ENCODE results near the gene STMN1. TPM values are rescaled to one million over a fixed set of nuclear protein-coding genes. Genes with fewer than 3 reads are reported as not detected.

Gene STMN1
- total RNA-seq, 1 donor, result 85.9 TPM

DNA sequence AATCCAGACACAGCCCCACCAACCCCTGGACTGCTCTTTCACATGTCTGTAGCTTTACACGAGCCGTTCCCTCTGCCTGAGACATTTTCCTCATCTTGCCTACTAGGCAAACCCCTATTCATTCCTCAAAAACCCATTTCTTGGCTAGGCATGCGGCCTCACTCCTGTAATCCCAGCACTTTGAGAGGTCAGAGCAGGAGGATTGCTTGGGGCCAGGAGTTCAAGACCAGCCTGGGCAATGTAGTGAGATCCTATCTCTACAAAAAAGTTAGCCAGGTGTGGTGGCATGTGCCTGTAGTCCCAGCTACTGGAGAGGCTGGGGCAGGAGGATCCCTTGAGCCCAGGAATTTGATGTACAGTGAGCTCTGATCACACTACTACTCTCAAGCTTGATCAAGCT lies 41.8 kb downstream of the STMN1 start:
- TF ChIP-seq, protein P1, sequence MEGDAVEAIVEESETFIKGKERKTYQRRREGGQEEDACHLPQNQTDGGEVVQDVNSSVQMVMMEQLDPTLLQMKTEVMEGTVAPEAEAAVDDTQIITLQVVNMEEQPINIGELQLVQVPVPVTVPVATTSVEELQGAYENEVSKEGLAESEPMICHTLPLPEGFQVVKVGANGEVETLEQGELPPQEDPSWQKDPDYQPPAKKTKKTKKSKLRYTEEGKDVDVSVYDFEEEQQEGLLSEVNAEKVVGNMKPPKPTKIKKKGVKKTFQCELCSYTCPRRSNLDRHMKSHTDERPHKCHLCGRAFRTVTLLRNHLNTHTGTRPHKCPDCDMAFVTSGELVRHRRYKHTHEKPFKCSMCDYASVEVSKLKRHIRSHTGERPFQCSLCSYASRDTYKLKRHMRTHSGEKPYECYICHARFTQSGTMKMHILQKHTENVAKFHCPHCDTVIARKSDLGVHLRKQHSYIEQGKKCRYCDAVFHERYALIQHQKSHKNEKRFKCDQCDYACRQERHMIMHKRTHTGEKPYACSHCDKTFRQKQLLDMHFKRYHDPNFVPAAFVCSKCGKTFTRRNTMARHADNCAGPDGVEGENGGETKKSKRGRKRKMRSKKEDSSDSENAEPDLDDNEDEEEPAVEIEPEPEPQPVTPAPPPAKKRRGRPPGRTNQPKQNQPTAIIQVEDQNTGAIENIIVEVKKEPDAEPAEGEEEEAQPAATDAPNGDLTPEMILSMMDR (IDR thresholded peaks at IDR 0.05; ENCODE audit: insufficient read depth, low read depth, low read length), result no peak
- no peak overlapping the region for H3K4me3 ChIP-seq (ENCODE audit: low read depth, low read length)
- no peak for DNase-seq (ENCODE audit: low read depth)

DNA sequence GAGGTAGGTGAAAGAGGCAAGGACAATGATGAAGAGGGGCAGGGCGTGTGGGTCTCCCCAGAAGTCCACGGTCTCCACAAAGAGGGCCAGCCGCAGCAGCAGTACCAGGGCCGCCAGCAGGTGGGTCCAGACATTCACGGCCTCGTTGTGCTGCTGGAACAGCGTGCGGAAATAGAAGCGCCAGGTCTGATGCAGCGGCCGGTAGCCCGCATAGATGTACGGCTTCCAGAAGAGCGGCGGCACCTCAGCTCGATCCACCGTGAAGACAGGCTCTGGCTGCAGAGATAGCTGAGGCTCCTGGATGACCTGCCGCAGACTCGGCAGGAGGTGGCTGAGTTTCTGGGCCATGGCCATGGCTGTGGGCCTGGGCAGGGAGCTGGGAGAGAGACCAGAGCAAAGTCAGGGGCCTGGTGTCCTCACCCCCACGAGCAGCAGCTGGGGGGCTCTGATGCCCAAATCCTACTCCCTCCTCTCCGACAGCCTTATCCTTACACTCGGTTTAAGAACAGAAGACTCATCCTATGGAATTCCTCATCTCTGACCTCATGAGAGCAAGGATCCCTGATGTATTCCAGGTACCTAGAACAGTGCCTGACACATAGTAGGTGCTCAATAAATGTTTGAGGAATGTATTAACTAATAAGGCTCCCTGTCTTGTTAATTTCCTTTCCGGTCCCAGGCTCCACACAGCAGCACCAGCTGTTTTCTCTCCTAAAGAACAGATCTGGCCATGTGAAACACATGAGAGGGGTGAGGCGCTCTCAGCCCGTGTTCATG lies 42.5 kb downstream of the STMN1 start:
- no peak overlapping the region for H3K4me3 ChIP-seq (ENCODE audit: low read depth, low read length)
- TF ChIP-seq, protein P1 (IDR thresholded peaks at IDR 0.05; ENCODE audit: insufficient read depth, low read depth, low read length), result no peak
- no peak for DNase-seq (ENCODE audit: low read depth)

DNA sequence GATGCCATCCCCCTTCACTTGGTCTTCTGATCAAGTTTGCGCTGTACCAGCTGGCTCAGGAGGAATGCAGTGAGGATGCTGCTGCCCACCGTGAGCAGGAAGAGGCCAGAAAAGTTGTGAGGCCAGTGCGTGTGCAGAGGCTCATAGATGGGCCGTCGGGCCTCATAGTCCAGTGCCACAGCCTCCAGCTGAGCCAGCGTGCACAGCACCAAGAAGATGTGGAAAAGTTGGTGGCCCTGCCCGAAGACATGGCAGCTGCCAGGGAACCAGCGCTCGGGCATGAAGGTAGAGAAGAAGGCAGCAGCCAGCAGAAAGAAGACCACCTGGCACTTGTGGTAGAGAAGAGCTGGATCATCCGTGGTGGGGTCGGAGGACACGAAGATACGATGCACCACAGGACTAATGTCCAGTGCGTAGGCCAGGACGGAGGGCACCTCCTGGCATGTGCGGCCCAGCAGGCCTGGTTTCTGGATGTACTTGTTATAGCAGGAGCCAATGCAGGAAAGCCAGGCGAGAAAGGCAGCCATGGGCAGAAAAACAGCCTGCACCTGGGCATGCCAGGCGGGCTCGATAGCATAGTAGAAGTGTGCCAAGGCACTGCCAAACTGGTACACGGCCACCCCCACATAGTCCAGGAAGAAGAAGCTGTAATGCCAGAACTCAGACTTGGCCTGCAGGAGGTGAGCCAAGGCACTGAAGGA lies 43.3 kb downstream of the STMN1 start:
- no peak overlapping the region for H3K4me3 ChIP-seq (ENCODE audit: low read depth, low read length)
- TF ChIP-seq, protein P1 (IDR thresholded peaks at IDR 0.05; ENCODE audit: insufficient read depth, low read depth, low read length), result no peak
- no peak for DNase-seq (ENCODE audit: low read depth)

DNA sequence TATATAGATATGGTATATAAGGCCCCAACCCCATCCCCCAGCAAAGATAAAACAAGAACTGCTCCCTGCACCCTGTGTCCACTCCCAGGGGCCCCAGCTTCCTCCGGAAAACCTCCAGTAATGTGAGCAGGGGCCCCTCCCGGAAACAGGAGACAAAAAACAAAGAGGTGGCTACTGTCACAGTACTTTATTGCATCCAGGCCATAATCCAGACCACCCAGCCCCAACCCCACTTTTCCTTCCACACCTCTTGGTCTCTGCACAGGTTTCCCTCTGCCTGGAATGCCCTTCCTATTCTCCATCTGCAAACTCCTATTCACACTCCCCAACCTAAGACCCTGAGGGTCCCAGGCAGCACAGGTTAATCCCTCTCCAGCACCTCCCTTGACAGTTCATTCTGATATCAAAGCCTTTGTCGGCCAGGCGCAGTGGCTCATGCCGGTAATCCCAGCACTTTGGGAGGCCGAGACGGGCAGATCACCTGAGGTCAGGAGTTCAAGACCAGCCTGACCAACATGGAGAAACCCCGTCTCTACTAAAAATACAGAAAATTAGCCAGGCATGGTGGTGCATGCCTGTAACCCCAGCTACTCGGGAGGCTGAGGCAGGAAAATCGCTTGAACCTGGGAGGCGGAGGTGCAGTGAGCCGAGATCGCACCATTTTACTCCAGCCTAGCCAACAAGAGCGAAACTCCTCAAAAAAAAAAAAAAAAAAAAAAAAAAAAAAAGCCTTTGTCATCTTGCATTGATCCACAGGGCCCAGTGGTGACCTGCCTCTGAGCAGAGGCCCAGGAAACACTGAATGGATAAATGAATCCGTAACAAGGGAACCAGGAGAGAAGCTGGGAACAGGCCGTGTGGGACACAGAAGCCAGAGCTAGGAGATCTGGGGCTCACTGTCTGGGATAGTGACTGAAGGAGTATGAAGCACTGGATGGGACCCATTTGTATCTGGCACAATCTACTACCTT lies 44.6 kb downstream of the STMN1 start:
- DNase-seq (ENCODE audit: low read depth), result no peak
- no peak overlapping the region for H3K4me3 ChIP-seq (ENCODE audit: low read depth, low read length)
- TF ChIP-seq, protein P1 (IDR thresholded peaks at IDR 0.05; ENCODE audit: insufficient read depth, low read depth, low read length), result no peak

DNA sequence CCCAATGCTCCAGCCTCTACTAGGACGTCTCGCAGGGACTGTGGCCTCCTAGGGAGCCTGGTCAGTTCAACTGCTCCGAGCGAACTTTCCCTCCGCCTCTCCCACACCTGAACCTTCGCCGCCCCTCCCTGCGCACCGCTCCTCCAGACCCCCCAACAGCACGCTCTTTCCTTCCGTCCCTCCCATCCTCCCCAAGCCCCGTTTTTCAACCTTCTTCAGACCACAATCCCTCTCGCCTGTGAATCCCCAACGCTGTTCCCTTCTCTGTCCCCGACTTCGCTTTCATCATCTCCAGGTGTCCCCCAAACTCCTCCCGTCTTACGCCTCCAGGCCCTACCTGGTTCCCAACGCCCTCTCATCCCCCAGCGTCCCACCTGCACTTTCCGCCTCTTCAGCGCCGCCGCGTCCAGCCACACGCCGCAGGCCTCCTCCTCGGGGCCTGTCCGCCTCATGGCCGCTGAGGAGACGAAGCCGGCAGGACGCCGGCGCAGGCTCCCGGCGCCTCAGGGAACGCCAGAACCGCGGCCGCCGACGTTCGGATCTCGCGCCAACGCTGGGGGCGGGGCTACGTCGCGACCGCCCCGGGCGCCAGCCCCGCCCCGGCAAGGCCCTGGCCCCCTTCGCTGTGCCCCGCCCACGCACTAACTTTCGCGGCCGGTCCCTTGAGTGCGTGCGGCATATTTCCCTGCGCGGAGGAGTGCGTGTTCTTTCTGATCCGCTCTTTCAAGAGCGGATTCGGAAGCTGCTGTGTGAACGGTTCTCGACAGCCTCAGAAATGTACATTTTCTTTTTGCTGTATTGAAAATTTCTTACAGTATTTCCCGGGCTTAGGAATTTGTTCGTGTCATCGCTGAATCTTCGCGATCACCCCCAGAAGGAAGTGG lies 47.1 kb downstream of the STMN1 start, which contains the start of gene AUNIP:
Gene AUNIP, minus strand, starts transcription at position 552 of the 884 bp plus-strand sequence. Its CDS starts 100 bp downstream, at position 452.
- DNase-seq (ENCODE audit: low read depth), result peak; percentile 89
- TF ChIP-seq, protein P1 (IDR thresholded peaks at IDR 0.05; ENCODE audit: insufficient read depth, low read depth, low read length), result no peak
- peak within 1 kb of the TSS; percentile 73 for H3K4me3 ChIP-seq (ENCODE audit: low read depth, low read length)

All from fibroblast of villous mesenchyme (primary cell).